Caco-2 (cell line): ENCODE measurements around the gene IQSEC3. TPM values are rescaled to one million over a fixed set of nuclear protein-coding genes. Genes with fewer than 3 reads are reported as not detected.

ENCODE experiments used
- BruUV-seq: library from RNA; stranded (reverse); fragments of 400-500 nt; replicated peaks from 2 replicates; lab custom pipeline; 2021; lab: Mats Ljungman, UMichigan
- CTCF ChIA-PET: fragments of 300-600 bp; sonication (Branson Sonifier 250); formaldehyde crosslinking; loops from one replicate; lab custom pipeline; 2022; ENCODE audit warnings: antibody characterized with exemption; lab: Charles Lee
- POLR2A ChIA-PET: fragments of 300-600 bp; sonication (Branson Sonifier 250); formaldehyde crosslinking; loops from one replicate; lab custom pipeline; 2022; ENCODE audit warnings: antibody characterized with exemption; lab: Charles Lee
- DNase-seq, 2 experiments: peaks; one replicate each; pipeline versions ENCODE4 v3.0.0 to v3.0.0-alpha.2; 2020 to 2022
- H3K27me3 ChIP-seq: replicated peaks from 2 replicates; pipeline ENCODE4 v1.6.0; 2011; ENCODE audit warnings: low read length; ENCODE audit not compliant: control insufficient read depth, insufficient read depth
- H3K36me3 ChIP-seq: 2 replicates; pipeline ENCODE4 v1.5.1; 2011; ENCODE audit warnings: low read length; ENCODE audit not compliant: control insufficient read depth, insufficient read depth
- H3K4me1 ChIP-seq: fragments of 250-450 bp; sonication (Bioruptor Pico); 2 replicates; pipeline ENCODE4 v1.5.1; 2020; ENCODE audit warnings: mild to moderate bottlenecking
- H3K4me3 ChIP-seq: 2 replicates; pipeline ENCODE4 v1.5.1; 2011; ENCODE audit warnings: low read depth, mild to moderate bottlenecking, control low read depth, low read length
- H3K9me3 ChIP-seq: fragments of 250-450 bp; sonication (Bioruptor Pico); 2 replicates; pipeline ENCODE4 v1.5.1; 2020; ENCODE audit warnings: mild to moderate bottlenecking, moderate library complexity
- H3K27ac Mint-ChIP-seq: one replicate; pipeline ENCODE4 v1.8.0; 2022; ENCODE audit warnings: mixed read lengths; ENCODE audit not compliant: unreplicated experiment
- H3K27me3 Mint-ChIP-seq: one replicate; pipeline ENCODE4 v1.8.0; 2022; ENCODE audit warnings: mixed read lengths; ENCODE audit not compliant: insufficient read depth, unreplicated experiment
- H3K36me3 Mint-ChIP-seq: one replicate; pipeline ENCODE4 v1.8.0; 2022; ENCODE audit warnings: mild to moderate bottlenecking, mixed read lengths; ENCODE audit not compliant: insufficient read depth, unreplicated experiment
- H3K4me1 Mint-ChIP-seq: one replicate; pipeline ENCODE4 v1.8.0; 2022; ENCODE audit warnings: low read depth, mixed read lengths; ENCODE audit not compliant: unreplicated experiment
- H3K4me3 Mint-ChIP-seq: one replicate; pipeline ENCODE4 v1.8.0; 2022; ENCODE audit warnings: mild to moderate bottlenecking, moderate library complexity, mixed read lengths; ENCODE audit not compliant: unreplicated experiment
- H3K9me3 Mint-ChIP-seq: one replicate; pipeline ENCODE4 v1.8.0; 2022; ENCODE audit warnings: mixed read lengths; ENCODE audit not compliant: unreplicated experiment
- intact Hi-C: fragments of 100-400 bp; cut with micrococcal nuclease; formaldehyde crosslinking; loops from one replicate; pipeline ENCODE4 v1.10.0; 2022; ENCODE audit not compliant: unreplicated experiment
- total RNA-seq: library from RNA; stranded (reverse); gene quantifications from 2 replicates; pipeline ENCODE4 v1.2.3, GENCODE V29; 2022
- TF ChIP-seq, protein P1 (sequence below), 2 experiments: fragments of 200-600 bp in 1 of 2; IDR thresholded peaks; 1 replicate in 1 of 2; 2 replicates in 1 of 2; pipeline versions ENCODE4 v1.5.1 to v1.8.0; 2011 to 2022; ENCODE audit warnings: antibody characterized with exemption in 1 of 2, control low read depth in 1 of 2, inconsistent platforms in 1 of 2, low read depth in 1 of 2, low read length in 1 of 2, mild to moderate bottlenecking in 1 of 2, moderate library complexity in 1 of 2; ENCODE audit not compliant: insufficient read depth in 1 of 2, severe bottlenecking in 1 of 2, unreplicated experiment in 1 of 2

IQSEC3 gene
- total RNA-seq, 1 experiment from 2014 or later = 0.59 TPM

DNA sequence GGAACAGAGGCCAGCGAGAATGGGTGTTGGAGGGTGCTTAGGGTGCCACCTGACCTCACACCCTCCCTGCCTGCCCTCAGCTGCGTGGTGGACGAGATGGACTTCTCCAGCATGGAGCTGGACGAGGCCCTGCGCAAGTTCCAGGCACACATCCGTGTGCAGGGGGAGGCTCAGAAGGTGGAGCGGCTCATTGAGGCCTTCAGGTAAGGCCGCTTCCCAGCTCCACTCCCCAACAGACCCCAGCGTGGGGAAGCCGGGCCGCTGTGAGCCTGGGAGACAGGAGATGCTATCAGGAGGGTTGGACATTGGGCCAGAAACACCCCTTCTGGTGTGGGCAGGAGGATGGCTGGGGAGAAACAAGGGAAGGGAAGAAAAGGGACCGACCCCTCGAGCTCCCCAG, 90.4 kb downstream of the IQSEC3 start:
- no peak overlapping the region for H3K4me3 ChIP-seq
- no peaks in the 10 kb centered on the region for H3K27me3 ChIP-seq
- Mint-ChIP-seq H3K4me1 (peaks cover 7% of the 10 kb centered on the region), H3K27me3 (peaks cover 14% of the 10 kb centered on the region), H3K27ac (no peak overlapping the region), H3K36me3 (no peaks in the 10 kb centered on the region), H3K4me3 (no peak overlapping the region), H3K9me3 (no peaks in the 10 kb centered on the region)
- peaks cover 5% of the 10 kb centered on the region; the same call in 1 of the 2 replicates for H3K9me3 ChIP-seq
- TF ChIP-seq, protein P1, sequence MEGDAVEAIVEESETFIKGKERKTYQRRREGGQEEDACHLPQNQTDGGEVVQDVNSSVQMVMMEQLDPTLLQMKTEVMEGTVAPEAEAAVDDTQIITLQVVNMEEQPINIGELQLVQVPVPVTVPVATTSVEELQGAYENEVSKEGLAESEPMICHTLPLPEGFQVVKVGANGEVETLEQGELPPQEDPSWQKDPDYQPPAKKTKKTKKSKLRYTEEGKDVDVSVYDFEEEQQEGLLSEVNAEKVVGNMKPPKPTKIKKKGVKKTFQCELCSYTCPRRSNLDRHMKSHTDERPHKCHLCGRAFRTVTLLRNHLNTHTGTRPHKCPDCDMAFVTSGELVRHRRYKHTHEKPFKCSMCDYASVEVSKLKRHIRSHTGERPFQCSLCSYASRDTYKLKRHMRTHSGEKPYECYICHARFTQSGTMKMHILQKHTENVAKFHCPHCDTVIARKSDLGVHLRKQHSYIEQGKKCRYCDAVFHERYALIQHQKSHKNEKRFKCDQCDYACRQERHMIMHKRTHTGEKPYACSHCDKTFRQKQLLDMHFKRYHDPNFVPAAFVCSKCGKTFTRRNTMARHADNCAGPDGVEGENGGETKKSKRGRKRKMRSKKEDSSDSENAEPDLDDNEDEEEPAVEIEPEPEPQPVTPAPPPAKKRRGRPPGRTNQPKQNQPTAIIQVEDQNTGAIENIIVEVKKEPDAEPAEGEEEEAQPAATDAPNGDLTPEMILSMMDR (IDR thresholded peaks at IDR 0.05; ENCODE audit: insufficient read depth in 1 of 2, low read depth in 1 of 2, low read length in 1 of 2, severe bottlenecking in 1 of 2, unreplicated experiment in 1 of 2) = no peak
- no peaks in the 10 kb centered on the region for H3K36me3 ChIP-seq
- POLR2A ChIA-PET = no interaction called here
- CTCF ChIA-PET = no interaction called here
- intact Hi-C loops = no loop called here
- H3K4me1 ChIP-seq = 0 out of 2 replicates have a peak, but pooled peaks cover 3% of the 10 kb centered on the region
- no peak for DNase-seq
- BruUV-seq = no TSS peak

DNA sequence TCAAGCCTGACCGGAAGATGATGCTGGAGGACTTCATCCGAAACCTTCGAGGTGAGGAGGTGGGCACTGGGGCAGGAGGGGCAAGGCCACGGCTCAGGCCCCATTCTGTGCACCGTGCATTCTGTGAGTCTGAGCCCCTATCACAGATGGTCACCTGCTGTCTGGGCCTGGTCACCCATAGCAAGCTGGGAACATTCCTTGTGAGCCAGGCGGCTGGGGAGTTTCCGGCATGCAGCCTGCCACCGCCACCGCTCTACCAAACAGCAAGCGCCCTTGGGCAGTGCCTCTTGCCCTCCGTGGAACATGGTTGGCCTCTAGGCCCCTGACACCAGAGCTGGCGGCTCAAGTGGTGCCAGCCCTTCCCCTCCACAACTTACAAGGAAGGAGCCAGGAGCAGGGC, 91.1 kb downstream of the IQSEC3 start:
- TF ChIP-seq, protein P1 (IDR thresholded peaks at IDR 0.05; ENCODE audit: insufficient read depth in 1 of 2, low read depth in 1 of 2, low read length in 1 of 2, severe bottlenecking in 1 of 2, unreplicated experiment in 1 of 2) = no peak
- no peak for DNase-seq
- 0 out of 2 replicates have a peak, but pooled peaks cover 3% of the 10 kb centered on the region for H3K4me1 ChIP-seq
- Mint-ChIP-seq H3K27me3 (peaks cover 14% of the 10 kb centered on the region), H3K4me1 (peaks cover 2% of the 10 kb centered on the region), H3K4me3 (no peak overlapping the region), H3K36me3 (no peaks in the 10 kb centered on the region), H3K27ac (no peak overlapping the region), H3K9me3 (no peaks in the 10 kb centered on the region)
- no peaks in the 10 kb centered on the region for H3K27me3 ChIP-seq
- peaks cover 5% of the 10 kb centered on the region; the same call in 1 of the 2 replicates for H3K9me3 ChIP-seq
- POLR2A ChIA-PET = no interaction called here
- CTCF ChIA-PET = no interaction called here
- BruUV-seq = no TSS peak
- no peaks in the 10 kb centered on the region for H3K36me3 ChIP-seq
- H3K4me3 ChIP-seq = no peak overlapping the region
- intact Hi-C loops = no loop called here

DNA sequence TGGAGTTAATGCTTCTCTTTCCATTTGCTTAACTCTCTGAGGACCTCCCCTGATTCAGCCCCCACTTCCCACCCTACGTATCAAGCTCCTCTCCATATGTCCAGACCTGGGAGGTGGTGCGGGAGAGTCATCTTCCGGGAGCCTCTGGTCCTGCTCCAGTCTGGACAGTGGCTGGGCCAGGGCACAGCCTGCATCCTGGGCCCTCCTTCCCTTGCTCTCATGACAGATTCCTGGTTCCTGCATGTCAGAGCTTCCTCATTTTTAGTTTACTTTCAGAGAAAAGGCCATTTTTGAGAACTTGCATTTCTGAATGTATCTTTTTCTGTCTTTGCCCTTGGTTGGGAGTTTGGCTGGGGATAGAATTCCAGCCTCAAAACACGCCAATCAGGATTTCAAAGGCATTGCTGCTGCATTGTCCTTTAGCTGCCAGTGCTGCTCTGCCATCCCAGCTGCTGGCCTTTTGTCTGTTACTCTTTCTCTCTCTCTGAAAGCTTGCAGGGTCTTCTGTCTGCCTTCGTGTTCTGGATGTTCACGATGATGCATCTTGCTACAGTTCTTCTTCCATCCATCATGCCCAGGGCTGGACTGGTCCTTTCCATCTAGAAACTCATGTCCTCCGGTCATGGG, 92.7 kb downstream of the IQSEC3 start:
- Histone ChIP-seq H3K9me3 (peaks cover 5% of the 10 kb centered on the region; the same call in 1 of the 2 replicates), H3K27me3 (no peaks in the 10 kb centered on the region), H3K36me3 (no peaks in the 10 kb centered on the region), H3K4me3 (no peak overlapping the region), H3K4me1 (no peaks in the 10 kb centered on the region)
- TF ChIP-seq, protein P1 (IDR thresholded peaks at IDR 0.05; ENCODE audit: insufficient read depth in 1 of 2, low read depth in 1 of 2, low read length in 1 of 2, severe bottlenecking in 1 of 2, unreplicated experiment in 1 of 2) = no peak
- H3K4me1 Mint-ChIP-seq = peaks cover 2% of the 10 kb centered on the region
- H3K27ac Mint-ChIP-seq = no peak overlapping the region
- intact Hi-C loops = no loop called here
- no peak overlapping the region for H3K4me3 Mint-ChIP-seq
- peaks cover 14% of the 10 kb centered on the region for H3K27me3 Mint-ChIP-seq
- no peaks in the 10 kb centered on the region for H3K36me3 Mint-ChIP-seq
- no peak for DNase-seq
- POLR2A ChIA-PET = no interaction called here
- CTCF ChIA-PET = no interaction called here
- no peaks in the 10 kb centered on the region for H3K9me3 Mint-ChIP-seq
- no TSS peak for BruUV-seq
